MM.1S (cell line): ENCODE data around the gene CIBAR2.

Source experiments
- DNase-seq: peaks from one replicate; pipeline ENCODE4 v3.0.0-alpha.2; 2015
- H2AFZ ChIP-seq: fragments of 300-600 bp; sonication (generic); 2 replicates; pipeline ENCODE4 v1.6.0; 2016; ENCODE audit warnings: antibody characterized with exemption, low read length
- H3F3A ChIP-seq: fragments of 300-600 bp; sonication (generic); 2 replicates; pipeline ENCODE4 v1.6.1; 2016; ENCODE audit warnings: mild to moderate bottlenecking, antibody characterized with exemption, low read length, moderate library complexity, mixed read lengths; ENCODE audit not compliant: insufficient read depth
- H3K27ac ChIP-seq: fragments of 300-600 bp; sonication (generic); 2 replicates; pipeline ENCODE4 v1.5.1; 2016; ENCODE audit warnings: mild to moderate bottlenecking, low read length
- H3K27me3 ChIP-seq: fragments of 300-600 bp; sonication (generic); replicated peaks from 2 replicates; pipeline ENCODE4 v1.6.0; 2016; ENCODE audit warnings: low read length; ENCODE audit not compliant: insufficient read depth
- H3K36me3 ChIP-seq: fragments of 300-600 bp; sonication (generic); replicated peaks from 2 replicates; pipeline ENCODE4 v1.6.1; 2016; ENCODE audit warnings: mild to moderate bottlenecking, low read length, mixed read lengths; ENCODE audit not compliant: insufficient read depth
- H3K4me1 ChIP-seq: fragments of 300-600 bp; sonication (generic); 2 replicates; pipeline ENCODE4 v1.6.1; 2016; ENCODE audit warnings: low read length, mixed read lengths
- H3K4me2 ChIP-seq: fragments of 300-600 bp; sonication (generic); 2 replicates; pipeline ENCODE4 v1.6.0; 2016; ENCODE audit warnings: low read depth, low read length
- H3K4me3 ChIP-seq: fragments of 300-600 bp; sonication (generic); 2 replicates; pipeline ENCODE4 v1.5.1; 2016; ENCODE audit warnings: low read length, mixed read lengths
- H3K79me2 ChIP-seq: fragments of 300-600 bp; sonication (generic); 2 replicates; pipeline ENCODE4 v1.6.1; 2016; ENCODE audit warnings: mixed run types, low read length, mixed read lengths
- H3K9ac ChIP-seq: fragments of 300-600 bp; sonication (generic); 2 replicates; pipeline ENCODE4 v1.6.1; 2016; ENCODE audit warnings: low read length, mixed read lengths
- H3K9me2 ChIP-seq: fragments of 300-600 bp; sonication (generic); replicated peaks from 2 replicates; pipeline ENCODE4 v1.6.1; 2016; ENCODE audit warnings: mild to moderate bottlenecking, low read length, mixed read lengths; ENCODE audit not compliant: insufficient read depth
- H3K9me3 ChIP-seq: fragments of 300-600 bp; sonication (generic); replicated peaks from 2 replicates; pipeline ENCODE4 v1.6.1; 2016; ENCODE audit warnings: mild to moderate bottlenecking, low read length, mixed read lengths; ENCODE audit not compliant: insufficient read depth
- H4K20me1 ChIP-seq: fragments of 300-600 bp; sonication (generic); 2 replicates; pipeline ENCODE4 v1.6.1; 2016; ENCODE audit warnings: mild to moderate bottlenecking, low read length, moderate library complexity, mixed read lengths; ENCODE audit not compliant: insufficient read depth
- EZH2 ChIP-seq: fragments of 300-600 bp; sonication (generic); optimal IDR thresholded peaks from 2 replicates; pipeline ENCODE3; 2017; ENCODE audit warnings: low read depth, mild to moderate bottlenecking, antibody characterized with exemption, low read length, mixed read lengths
- EZH2phosphoT487 ChIP-seq: fragments of 300-600 bp; sonication (generic); IDR thresholded peaks from 2 replicates; pipeline ENCODE4 v1.6.1; 2018; ENCODE audit warnings: antibody characterized with exemption, low read length
- TF ChIP-seq, protein P1 (sequence below): fragments of 300-600 bp; sonication (generic); IDR thresholded peaks from 2 replicates; pipeline ENCODE4 v1.5.1; 2016; ENCODE audit warnings: antibody characterized with exemption, low read length, mixed read lengths

The CIBAR2 gene

DNA sequence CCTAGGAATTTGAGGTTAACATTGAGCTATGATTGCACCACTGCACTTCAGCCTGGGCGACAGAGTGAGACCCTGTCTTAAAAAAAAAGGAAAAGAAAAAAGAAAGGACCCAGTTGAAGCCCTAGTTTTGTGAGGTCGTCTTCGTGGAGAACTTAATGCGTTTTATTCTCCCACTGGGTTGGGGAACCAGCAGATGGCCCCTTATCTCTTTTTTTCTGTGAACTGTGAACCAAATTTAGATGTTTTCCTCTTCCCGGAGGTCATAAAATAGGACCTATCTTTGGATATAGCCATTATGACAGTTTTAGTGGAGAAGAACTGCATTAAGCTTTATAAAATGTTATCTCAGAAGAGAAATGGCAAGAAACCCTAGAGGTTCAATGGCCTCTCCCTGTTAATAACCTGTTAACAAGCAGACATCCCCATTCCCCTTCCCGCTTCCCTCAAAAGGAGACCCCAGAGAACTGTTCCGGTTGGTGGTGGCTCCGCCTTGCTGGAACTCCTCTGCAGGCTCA is 61.1 kb downstream of the CIBAR2 start:
- H3K9me3 ChIP-seq = no peaks in the 10 kb centered on the region
- no peak overlapping the region for H2AFZ ChIP-seq
- TF ChIP-seq EZH2 (no peak), EZH2phosphoT487 (no peak)
- TF ChIP-seq, protein P1, sequence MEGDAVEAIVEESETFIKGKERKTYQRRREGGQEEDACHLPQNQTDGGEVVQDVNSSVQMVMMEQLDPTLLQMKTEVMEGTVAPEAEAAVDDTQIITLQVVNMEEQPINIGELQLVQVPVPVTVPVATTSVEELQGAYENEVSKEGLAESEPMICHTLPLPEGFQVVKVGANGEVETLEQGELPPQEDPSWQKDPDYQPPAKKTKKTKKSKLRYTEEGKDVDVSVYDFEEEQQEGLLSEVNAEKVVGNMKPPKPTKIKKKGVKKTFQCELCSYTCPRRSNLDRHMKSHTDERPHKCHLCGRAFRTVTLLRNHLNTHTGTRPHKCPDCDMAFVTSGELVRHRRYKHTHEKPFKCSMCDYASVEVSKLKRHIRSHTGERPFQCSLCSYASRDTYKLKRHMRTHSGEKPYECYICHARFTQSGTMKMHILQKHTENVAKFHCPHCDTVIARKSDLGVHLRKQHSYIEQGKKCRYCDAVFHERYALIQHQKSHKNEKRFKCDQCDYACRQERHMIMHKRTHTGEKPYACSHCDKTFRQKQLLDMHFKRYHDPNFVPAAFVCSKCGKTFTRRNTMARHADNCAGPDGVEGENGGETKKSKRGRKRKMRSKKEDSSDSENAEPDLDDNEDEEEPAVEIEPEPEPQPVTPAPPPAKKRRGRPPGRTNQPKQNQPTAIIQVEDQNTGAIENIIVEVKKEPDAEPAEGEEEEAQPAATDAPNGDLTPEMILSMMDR = no peak
- H3K9me2 ChIP-seq = no peaks in the 10 kb centered on the region
- no peaks in the 10 kb centered on the region for H4K20me1 ChIP-seq
- no peaks in the 10 kb centered on the region for H3K79me2 ChIP-seq
- no peaks in the 10 kb centered on the region for H3K27me3 ChIP-seq
- H3K9ac ChIP-seq = no peak overlapping the region
- DNase-seq = no peak
- no peaks in the 10 kb centered on the region for H3F3A ChIP-seq
- no peaks in the 10 kb centered on the region for H3K36me3 ChIP-seq
- H3K4me2 ChIP-seq = no peak overlapping the region
- no peaks in the 10 kb centered on the region for H3K4me1 ChIP-seq
- no peak overlapping the region for H3K4me3 ChIP-seq
- no peak overlapping the region for H3K27ac ChIP-seq

DNA sequence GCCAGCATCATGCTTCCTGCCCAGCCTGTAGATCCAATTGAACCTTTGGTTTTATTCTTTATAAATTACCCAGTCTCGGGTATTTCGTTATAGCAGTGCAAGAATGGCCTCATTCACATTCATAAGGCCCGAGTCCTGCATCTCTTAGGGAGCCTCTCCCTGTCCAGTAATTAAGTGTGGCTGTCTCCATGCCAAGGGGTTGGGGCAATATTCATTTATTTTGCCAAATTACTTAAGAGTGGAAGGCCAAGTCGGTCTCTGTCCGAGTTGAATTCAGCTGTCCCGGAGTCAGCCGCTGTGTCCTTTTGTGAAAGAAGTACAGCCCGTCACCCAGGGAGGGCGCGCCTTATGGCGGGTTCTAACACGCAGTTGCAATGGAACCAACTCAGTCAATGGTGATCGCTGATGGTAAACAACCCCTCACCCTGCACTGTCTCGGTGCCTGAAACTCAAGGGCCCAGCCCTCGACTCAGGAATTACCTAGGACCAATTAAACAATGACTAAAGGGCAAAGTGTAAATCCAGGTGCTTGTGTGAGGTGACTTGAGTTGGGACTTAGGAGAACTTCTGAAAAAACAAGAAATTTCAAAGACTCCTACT is 62.5 kb downstream of the CIBAR2 start:
- Histone ChIP-seq H3K79me2 (no peaks in the 10 kb centered on the region), H3K27ac (no peak overlapping the region), H3K4me1 (no peaks in the 10 kb centered on the region), H3K4me3 (no peak overlapping the region), H3K36me3 (no peaks in the 10 kb centered on the region), H4K20me1 (no peaks in the 10 kb centered on the region), H2AFZ (no peak overlapping the region), H3K27me3 (no peaks in the 10 kb centered on the region), H3K4me2 (no peak overlapping the region), H3K9ac (no peak overlapping the region), H3K9me3 (no peaks in the 10 kb centered on the region), H3K9me2 (no peaks in the 10 kb centered on the region), H3F3A (no peaks in the 10 kb centered on the region)
- DNase-seq = no peak
- no peak for TF ChIP-seq EZH2
- no peak for TF ChIP-seq EZH2phosphoT487

DNA sequence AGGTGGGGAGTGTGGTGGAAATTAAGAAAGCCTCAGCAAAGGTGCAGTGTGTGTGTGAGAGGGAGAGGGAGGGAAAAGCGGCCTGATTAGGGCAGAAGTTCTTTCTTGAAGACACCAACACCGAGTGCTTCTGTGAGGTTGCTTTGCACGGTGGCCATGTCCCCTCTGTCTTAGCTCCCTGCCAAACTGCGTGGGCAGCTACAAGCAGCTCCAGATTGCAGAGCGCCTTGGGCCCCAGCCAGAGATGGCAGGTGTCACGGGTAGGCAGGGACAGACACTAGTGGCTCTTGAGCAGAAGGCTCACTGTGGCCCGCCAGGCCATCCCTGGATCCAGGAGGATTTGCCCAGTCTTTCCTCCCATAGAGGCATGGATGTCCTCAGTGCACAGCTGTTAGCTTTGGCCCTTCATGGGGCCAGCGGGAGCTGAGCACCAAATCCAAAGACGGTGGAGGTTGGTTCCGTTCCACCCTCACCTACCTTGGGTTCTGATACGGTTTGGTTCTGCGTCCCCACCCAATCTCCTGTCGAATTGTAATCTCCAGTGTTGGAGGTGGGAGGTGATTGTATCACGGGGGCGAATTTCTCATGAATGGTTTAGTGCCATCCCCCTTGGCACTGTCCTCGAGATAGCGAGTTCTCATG is 63.2 kb downstream of the CIBAR2 start:
- H3K4me2 ChIP-seq = no peak overlapping the region
- H3K9me2 ChIP-seq = no peaks in the 10 kb centered on the region
- no peaks in the 10 kb centered on the region for H3K36me3 ChIP-seq
- no peak overlapping the region for H2AFZ ChIP-seq
- H3K9ac ChIP-seq = no peak overlapping the region
- no peak for DNase-seq
- no peaks in the 10 kb centered on the region for H3K4me1 ChIP-seq
- TF ChIP-seq, protein P1 = no peak
- TF ChIP-seq EZH2phosphoT487 (no peak), EZH2 (no peak)
- H3K27ac ChIP-seq = no peak overlapping the region
- no peaks in the 10 kb centered on the region for H3K27me3 ChIP-seq
- no peaks in the 10 kb centered on the region for H3K9me3 ChIP-seq
- H4K20me1 ChIP-seq = no peaks in the 10 kb centered on the region
- H3K79me2 ChIP-seq = no peaks in the 10 kb centered on the region
- H3K4me3 ChIP-seq = no peak overlapping the region
- no peaks in the 10 kb centered on the region for H3F3A ChIP-seq
